GM12878 (cell line): ENCODE measurements around the gene ILKAP. TPM values are rescaled to one million over a fixed set of nuclear protein-coding genes. Genes with fewer than 3 reads are reported as not detected.

ENCODE experiments used
- ATAC-seq: fragments of 200-7000 bp; cut with Tn5 transposase; 3 replicates; pipeline ENCODE4 v1.9.1; 2020; ENCODE audit warnings: mild to moderate bottlenecking, moderate library complexity
- BruUV-seq: library from RNA; stranded (reverse); fragments of 400-500 nt; replicated peaks from 2 replicates; lab custom pipeline; 2021; lab: Mats Ljungman, UMichigan
- CTCF ChIA-PET: fragments of 300-600 bp; sonication (Branson Sonifier 250); formaldehyde crosslinking; extraction: SDS; loops from one replicate; lab custom pipeline; 2021; ENCODE audit warnings: inconsistent platforms; lab: Yijun Ruan, JAX
- POLR2A ChIA-PET: fragments of 350-600 bp; formaldehyde crosslinking; extraction: SDS; loops from one replicate; lab custom pipeline; 2021; ENCODE audit warnings: inconsistent platforms; lab: Charles Lee
- RAD21 ChIA-PET: fragments of 300-600 bp; sonication (Branson Sonifier 250); formaldehyde crosslinking; loops from one replicate; lab custom pipeline; 2023; ENCODE audit warnings: antibody characterized with exemption; ENCODE audit not compliant: unreplicated experiment; lab: Charles Lee
- SMC1A ChIA-PET: fragments of 300-600 bp; sonication (Branson Sonifier 250); formaldehyde crosslinking; loops from one replicate; lab custom pipeline; 2023; ENCODE audit not compliant: unreplicated experiment, uncharacterized antibody; lab: Charles Lee
- DNase-seq: peaks from one replicate; pipeline ENCODE4 v3.0.0-alpha.2; 2011; ENCODE audit warnings: low read depth, low spot score
- FAIRE-seq: peaks from 3 replicates; lab custom pipeline; 2011; peaks lifted over from hg19 to GRCh38; lab: Jason Lieb, UNC
- H2AFZ ChIP-seq: 2 replicates; pipeline ENCODE4 v1.6.0; 2011; ENCODE audit warnings: low read depth, low read length, control low read depth; ENCODE audit not compliant: control insufficient read depth
- H3K27ac ChIP-seq: 2 replicates; pipeline ENCODE4 v1.5.1; 2011; ENCODE audit warnings: control low read depth; ENCODE audit not compliant: control insufficient read depth, insufficient read depth
- H3K27me3 ChIP-seq, 2 experiments: replicated peaks in 1 of 2; 2 replicates each; pipeline versions ENCODE4 v1.6.0 to v1.6.1; 2011; ENCODE audit warnings: low read length in 1 of 2; ENCODE audit not compliant: control insufficient read depth in 2 of 2, insufficient read depth in 2 of 2
- H3K36me3 ChIP-seq, 2 experiments: 2 replicates each; pipeline ENCODE4 v1.5.1; 2011; ENCODE audit warnings: low read length in 1 of 2; ENCODE audit not compliant: control insufficient read depth in 2 of 2, insufficient read depth in 2 of 2
- H3K4me1 ChIP-seq: 2 replicates; pipeline ENCODE4 v1.6.1; 2011; ENCODE audit warnings: mild to moderate bottlenecking, low read length, moderate library complexity, mixed read lengths; ENCODE audit not compliant: control insufficient read depth, insufficient read depth
- H3K4me2 ChIP-seq: 2 replicates; pipeline ENCODE4 v1.6.0; 2011; ENCODE audit warnings: control low read depth; ENCODE audit not compliant: control insufficient read depth, insufficient read depth
- H3K4me3 ChIP-seq: fragments of 200-600 bp; sonication (generic); 2 replicates; pipeline ENCODE4 v1.5.1; 2016
- H3K79me2 ChIP-seq: 2 replicates; pipeline ENCODE4 v1.6.0; 2011; ENCODE audit warnings: low read length; ENCODE audit not compliant: control insufficient read depth, insufficient read depth
- H3K9ac ChIP-seq: 2 replicates; pipeline ENCODE4 v1.8.0; 2011; ENCODE audit warnings: low read length, control low read depth, mixed read lengths; ENCODE audit not compliant: control insufficient read depth, insufficient read depth
- H3K9me3 ChIP-seq: replicated peaks from 3 replicates; pipeline ENCODE4 v1.5.1; 2011; ENCODE audit warnings: mild to moderate bottlenecking, low read length; ENCODE audit not compliant: control insufficient read depth, insufficient read depth
- H4K20me1 ChIP-seq: 2 replicates; pipeline ENCODE4 v1.6.0; 2011; ENCODE audit not compliant: control insufficient read depth, insufficient read depth
- BMI1 ChIP-seq: fragments of 450-650 bp; IDR thresholded peaks from 2 replicates; pipeline ENCODE4 v1.6.1; 2016; ENCODE audit warnings: mild to moderate bottlenecking, moderate library complexity, borderline replicate concordance
- E4F1 ChIP-seq: fragments of 450-650 bp; IDR thresholded peaks from 2 replicates; pipeline ENCODE4 v1.6.1; 2018; ENCODE audit warnings: borderline replicate concordance, mild to moderate bottlenecking; ENCODE audit not compliant: partially characterized antibody
- HDAC6 ChIP-seq: fragments of 200-600 bp; sonication (generic); IDR thresholded peaks from one replicate; pipeline ENCODE4 v1.8.0; 2017; ENCODE audit warnings: antibody characterized with exemption; ENCODE audit not compliant: unreplicated experiment
- MEF2A ChIP-seq: IDR thresholded peaks from 2 replicates; pipeline ENCODE4 v1.6.1; 2011; ENCODE audit warnings: low read depth, mild to moderate bottlenecking, low read length, moderate library complexity; ENCODE audit not compliant: insufficient read depth
- NBN ChIP-seq: fragments of 450-650 bp; IDR thresholded peaks from 2 replicates; pipeline ENCODE4 v1.6.1; 2016
- NFYB ChIP-seq: IDR thresholded peaks from 2 replicates; pipeline ENCODE4 v1.6.1; 2011; ENCODE audit warnings: low read depth, mild to moderate bottlenecking, low read length, improper control_type of control experiment, moderate library complexity; ENCODE audit not compliant: insufficient read depth
- SKIL ChIP-seq: fragments of 450-650 bp; IDR thresholded peaks from 2 replicates; pipeline ENCODE4 v1.6.1; 2017; ENCODE audit warnings: mild to moderate bottlenecking, low read depth, inconsistent platforms; ENCODE audit not compliant: poor library complexity, severe bottlenecking
- STAT3 ChIP-seq: IDR thresholded peaks from 2 replicates; pipeline ENCODE4 v1.6.1; 2011; ENCODE audit warnings: low read depth, low read length, improper control_type of control experiment
- WGBS: methylation state at CpG from one replicate; pipeline ENCODE4 v1.1.6; 2016; ENCODE audit warnings: low lambda C conversion rate; ENCODE audit not compliant: insufficient replicate concordance, insufficient coverage; ENCODE audit errors: missing lambda C conversion rate; 5-methylcytosine and 5-hydroxymethylcytosine counted together
- in situ Hi-C: fragments of 300-500 bp; cut with MboI; formaldehyde crosslinking; loops from 9 replicates; pipeline ENCODE4 v1.14.3; 2018; ENCODE audit warnings: mixed read lengths
- intact Hi-C: fragments of 100-400 bp; cut with micrococcal nuclease; formaldehyde crosslinking; loops from one replicate; pipeline ENCODE4 v1.14.2; 2022; ENCODE audit not compliant: unreplicated experiment
- polyA plus RNA-seq, 11 experiments: library from polyadenylated mRNA; depleted of rRNA in 4 of 11; unstranded in 6 of 11; stranded (reverse) in 5 of 11; fragments of >200 nt; fragmentation: Nextera tagmentation in 4 of 11; fragmentation: Illumina TruSeq in 1 of 11; extraction: Ambion mirVana in 4 of 11; extraction: Trizol in 1 of 11; gene quantifications; 1 replicate in 1 of 11; 2 replicates in 10 of 11; pipeline versions ENCODE4 v1.2.1 to v1.2.3, GENCODE V29; 2011 to 2016; ENCODE audit warnings: inconsistent platforms in 2 of 11, missing spikeins in 2 of 11, low read depth in 1 of 11
- total RNA-seq, 4 experiments: library from RNA; depleted of rRNA in 3 of 4; stranded (reverse); fragments of >200 nt in 3 of 4; fragmentation: Illumina TruSeq in 1 of 4; extraction: Trizol in 1 of 4; gene quantifications; 2 replicates each; pipeline versions ENCODE4 v1.2.1 to v1.2.3, GENCODE V29; 2013 to 2021

ILKAP gene
- total and polyA plus RNA-seq, 10 of the 15 experiments (the other 5 are each of a cell fraction or from before 2014, with no cell fraction given): 4.2 to 65.3 (median 37.3) TPM

- Histone ChIP-seq H3K9me3 (no peaks in the 10 kb centered on the region), H3K9ac (no peak overlapping the region), H3K4me1 (peaks cover 6% of the 10 kb centered on the region; the same call in 1 of the 2 replicates), H2AFZ (no peak overlapping the region), H3K4me2 (no peak overlapping the region), H3K27me3 (peaks cover 3 to 12% of the 10 kb centered on the region in 2 experiments; a peak in 3 of 4 replicates), H4K20me1 (no peaks in the 10 kb centered on the region), H3K79me2 (no peaks in the 10 kb centered on the region), H3K36me3 (no peaks in the 10 kb centered on the region; a peak in 1 of 4 replicates), H3K4me3 (no peak overlapping the region), H3K27ac (no peak overlapping the region)
- WGBS: 48% methylated on average over 14 of the region's 14 CpGs
- ChIA-PET POLR2A (interaction anchor here (0.6 kb wide), 1 partner anchor 78 kb away, joined by 7 read pairs; no protein-coding TSS in a partner anchor), RAD21 (interaction anchor here (1.4 kb wide), 1 partner anchor 101 kb away, joined by 4 read pairs; no protein-coding TSS in a partner anchor), SMC1A (no interaction called here), CTCF (interaction anchor here (1.0 kb wide), 1 partner anchor 101 kb away, joined by 3 read pairs; no protein-coding TSS in a partner anchor)
- ATAC-seq: no peak
- FAIRE-seq: no peak
- no TSS peak for BruUV-seq
- DNase-seq: no peak
- in situ Hi-C loops (no loop called here), intact Hi-C loops (no loop called here)
- no peak for TF ChIP-seq MEF2A
Observed at GRCh38 chr2:238162251-238162845, 41.1 kb downstream of the ILKAP start.

- Histone ChIP-seq H3K4me1 (peaks cover 6% of the 10 kb centered on the region; the same call in 1 of the 2 replicates), H2AFZ (no peak overlapping the region), H3K9me3 (no peaks in the 10 kb centered on the region), H3K27me3 (peaks cover 3 to 12% of the 10 kb centered on the region in 2 experiments; a peak in 3 of 4 replicates), H3K36me3 (no peaks in the 10 kb centered on the region; a peak in 1 of 4 replicates), H3K27ac (no peak overlapping the region), H3K4me3 (no peak overlapping the region), H3K79me2 (no peaks in the 10 kb centered on the region), H3K9ac (no peak overlapping the region), H3K4me2 (no peak overlapping the region), H4K20me1 (no peaks in the 10 kb centered on the region)
- no peak for FAIRE-seq
- ChIA-PET POLR2A (interaction anchor here (0.6 kb wide), 1 partner anchor 276 kb away, joined by 3 read pairs; no protein-coding TSS in a partner anchor), SMC1A (interaction anchor here (1.6 kb wide), 1 partner anchor 14 kb away, joined by 4 read pairs; no protein-coding TSS in a partner anchor), RAD21 (interaction anchor here (1.9 kb wide), 1 partner anchor 102 kb away, joined by 13 read pairs; no protein-coding TSS in a partner anchor), CTCF (interaction anchor here (0.6 to 2.5 kb wide), 3 partner anchors 102 to 195 kb away, joined by 3 to 23 read pairs (median 3); no protein-coding TSS in a partner anchor)
- WGBS: 45% methylated on average over 17 of the region's 21 CpGs
- in situ Hi-C loops (no loop called here), intact Hi-C loops (loop anchor here (2.0 kb wide), 1 partner anchor 101 kb away; no protein-coding TSS in a partner anchor)
- DNase-seq: no peak
- BruUV-seq: no TSS peak
- ATAC-seq: no peak
- TF ChIP-seq SKIL: no peak
- TF ChIP-seq E4F1: no peak
- TF ChIP-seq BMI1: no peak
- TF ChIP-seq STAT3: no peak
- no peak for TF ChIP-seq HDAC6
- TF ChIP-seq NFYB: no peak
- TF ChIP-seq NBN: no peak
Observed at GRCh38 chr2:238161291-238162051, 42.0 kb downstream of the ILKAP start.
